HepG2 (cell line): ENCODE measurements around the gene XPR1.

ENCODE experiments used
- EZH2 ChIP-seq: conservative IDR thresholded peaks from 2 replicates; pipeline ENCODE4 v1.6.1; 2012; ENCODE audit warnings: mild to moderate bottlenecking, low read depth, low read length, moderate library complexity
- MEF2D ChIP-seq: sonication (generic); formaldehyde crosslinking; IDR thresholded peaks from 2 replicates; pipeline ENCODE4 v1.5.1; 2020; ENCODE audit warnings: mild to moderate bottlenecking, missing genetic modification reagents
- NFE2 ChIP-seq: sonication (generic); formaldehyde crosslinking; IDR thresholded peaks from 2 replicates; pipeline ENCODE4 v1.4.0; 2020; ENCODE audit warnings: missing genetic modification reagents
- SMAD9 ChIP-seq: sonication (generic); formaldehyde crosslinking; IDR thresholded peaks from 2 replicates; pipeline ENCODE4 v1.5.1; 2020; ENCODE audit warnings: mild to moderate bottlenecking, missing genetic modification reagents
- ZBTB1 ChIP-seq: sonication (generic); formaldehyde crosslinking; IDR thresholded peaks from 2 replicates; pipeline ENCODE4 v1.4.0; 2020; ENCODE audit warnings: missing genetic modification reagents, borderline replicate concordance
- ZNF709 ChIP-seq: sonication (generic); formaldehyde crosslinking; IDR thresholded peaks from 2 replicates; pipeline ENCODE4 v1.5.0; 2020; ENCODE audit warnings: mild to moderate bottlenecking, missing genetic modification reagents
- ZNF710 ChIP-seq: sonication (generic); formaldehyde crosslinking; IDR thresholded peaks from 2 replicates; pipeline ENCODE4 v1.5.0; 2020; ENCODE audit warnings: mild to moderate bottlenecking, missing genetic modification reagents, borderline replicate concordance

GRCh38 chr1:180633057-180634056 lies 1.5 kb downstream of the XPR1 start:
- TF ChIP-seq NFE2 (CRISPR knock-in tag) (no peak), EZH2 (no peak), SMAD9 (no peak), ZBTB1 (CRISPR knock-in tag) (no peak), ZNF710 (CRISPR knock-in tag) (no peak), MEF2D (no peak), ZNF709 (CRISPR knock-in tag) (no peak)
